Spleen (tissue), 11 donors: Measurements from ENCODE around the gene RIPK1. TPM values are rescaled to one million over a fixed set of nuclear protein-coding genes. Genes with fewer than 3 reads are reported as not detected.

Source experiments
- DNase-seq: peaks from one replicate; pipeline ENCODE4 v3.0.0-alpha.2; 2020
- H3K27ac ChIP-seq, 8 donors: fragments of 200-600 bp; sonication (generic) in 7 of 8; 1 replicate in 4 of 8; 2 replicates in 4 of 8; pipeline versions ENCODE4 v1.5.0 to v1.8.0; 2016 to 2021; ENCODE audit warnings: inconsistent platforms in 4 of 8, mild to moderate bottlenecking in 4 of 8, moderate library complexity in 1 of 8
- H3K27me3 ChIP-seq, 7 donors: fragments of 200-600 bp; sonication (generic) in 6 of 7; replicated peaks in 1 of 7; 1 replicate in 4 of 7; 2 replicates in 3 of 7; pipeline versions ENCODE4 v1.5.0 to v1.8.0; 2016 to 2021; ENCODE audit warnings: inconsistent platforms in 3 of 7, mild to moderate bottlenecking in 1 of 7
- H3K36me3 ChIP-seq, 6 donors: fragments of 200-600 bp; sonication (generic) in 5 of 6; 1 replicate in 4 of 6; 2 replicates in 2 of 6; pipeline versions ENCODE4 v1.5.0 to v1.8.0; 2016 to 2021; ENCODE audit warnings: inconsistent platforms in 2 of 6
- H3K4me1 ChIP-seq, 6 donors: fragments of 200-600 bp; sonication (generic) in 5 of 6; 1 replicate in 3 of 6; 2 replicates in 3 of 6; pipeline versions ENCODE4 v1.5.0 to v1.8.0; 2016 to 2021; ENCODE audit warnings: inconsistent platforms in 3 of 6
- H3K4me3 ChIP-seq, 8 donors: fragments of 200-600 bp; sonication (generic) in 7 of 8; 1 replicate in 4 of 8; 2 replicates in 4 of 8; pipeline versions ENCODE4 v1.5.0 to v1.8.0; 2016 to 2021; ENCODE audit warnings: inconsistent platforms in 4 of 8, mild to moderate bottlenecking in 4 of 8, moderate library complexity in 2 of 8
- H3K9me3 ChIP-seq, 8 donors: fragments of 200-600 bp; sonication (generic) in 7 of 8; 1 replicate in 4 of 8; 2 replicates in 4 of 8; pipeline versions ENCODE4 v1.5.0 to v1.8.0; 2016 to 2021; ENCODE audit warnings: inconsistent platforms in 4 of 8
- POLR2A ChIP-seq, 3 donors: fragments of 450-650 bp; IDR thresholded peaks; one replicate each; pipeline ENCODE4 v1.5.1; 2017; ENCODE audit warnings: antibody characterized with exemption in 3 of 3, mild to moderate bottlenecking in 1 of 3
- POLR2AphosphoS5 ChIP-seq, 3 donors: sonication (generic); formaldehyde crosslinking; IDR thresholded peaks; one replicate each; pipeline ENCODE4 v1.5.1; 2017; ENCODE audit warnings: antibody characterized with exemption in 3 of 3
- WGBS, 5 donors: extraction: QIAGEN DNeasy Blood & Tissue Kit in 3 of 5; methylation state at CpG; one replicate each; pipeline versions ENCODE4 v1.1.5 to v1.1.7; 2013 to 2018; 5-methylcytosine and 5-hydroxymethylcytosine counted together
- intact Hi-C: fragments of 100-400 bp; cut with DNase I; formaldehyde crosslinking; loops from one replicate; pipeline ENCODE4 v1.15.0; 2023; ENCODE audit warnings: low total_unique reads
- polyA plus RNA-seq, 3 donors: library from polyadenylated mRNA; stranded (reverse); fragments of 200-250 nt; gene quantifications; one replicate each; pipeline ENCODE4 v1.2.1, GENCODE V29; 2013
- total RNA-seq, 7 donors: library from RNA; depleted of rRNA in 3 of 7; stranded (reverse); fragments of >200 nt in 3 of 7; fragmentation: NEBNext Ultra II Directional in 4 of 7; extraction: Animal tissue kit (Norgen Biotek cat#: 25700) in 4 of 7; gene quantifications; one replicate each; pipeline versions ENCODE4 v1.1.0 to v1.2.1, GENCODE V29; 2016 to 2021
- TF ChIP-seq, protein P1 (sequence below), 11 experiments: fragments of 200-600 bp in 7 of 11; fragments of 450-650 bp in 4 of 11; sonication (generic) in 4 of 11; IDR thresholded peaks in 8 of 11; conservative IDR thresholded peaks in 3 of 11; 1 replicate in 7 of 11; 2 replicates in 4 of 11; pipeline versions ENCODE4 v1.4.0 to v1.8.0; 2016 to 2021; ENCODE audit warnings: antibody characterized with exemption in 11 of 11, inconsistent platforms in 4 of 11, mild to moderate bottlenecking in 1 of 11
- donor health status: healthy with polysubstance abuse.
- donor health status: DM: no; HTN: no; CAD: no; lungs with moderate emphysema.
- donor health status: DM: no; HTN: no; CAD: no.
- donor health status: Bipolar disorder and iron deficiency.
- donor health status: healthy.
- donor health status: DM: no; HTN: no; CAD: no.
- donor health status: DM: yes; HTN: yes; CAD: no.

The RIPK1 gene
- total and polyA plus RNA-seq, 10 donors, result 8.7 to 37.1 (median 27.1) TPM

DNA sequence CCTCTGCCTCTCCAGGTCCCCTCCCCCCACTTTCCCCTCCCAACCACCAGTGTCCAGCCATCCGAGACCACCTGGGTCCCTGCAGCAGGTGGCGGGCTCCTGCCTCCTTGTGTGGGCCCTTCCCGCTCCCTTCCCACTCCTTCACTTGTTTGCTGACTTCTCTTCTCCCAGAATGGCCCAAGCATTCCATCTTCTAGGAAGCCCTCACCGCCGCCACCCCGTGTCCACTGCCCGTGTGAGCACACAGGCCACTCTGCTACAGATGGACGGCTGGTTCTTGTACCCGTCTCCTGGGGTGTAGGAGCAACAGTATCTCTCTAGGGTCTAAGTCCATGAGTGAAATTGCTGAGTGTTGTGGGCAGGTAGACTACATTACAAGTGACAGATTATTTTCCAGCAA, 65.2 kb downstream of the RIPK1 start:
- intact Hi-C loops, result no loop called here
- TF ChIP-seq POLR2AphosphoS5 (IDR thresholded peaks at IDR 0.05) (no peak), POLR2A (IDR thresholded peaks at IDR 0.05) (no peak)
- TF ChIP-seq, protein P1, sequence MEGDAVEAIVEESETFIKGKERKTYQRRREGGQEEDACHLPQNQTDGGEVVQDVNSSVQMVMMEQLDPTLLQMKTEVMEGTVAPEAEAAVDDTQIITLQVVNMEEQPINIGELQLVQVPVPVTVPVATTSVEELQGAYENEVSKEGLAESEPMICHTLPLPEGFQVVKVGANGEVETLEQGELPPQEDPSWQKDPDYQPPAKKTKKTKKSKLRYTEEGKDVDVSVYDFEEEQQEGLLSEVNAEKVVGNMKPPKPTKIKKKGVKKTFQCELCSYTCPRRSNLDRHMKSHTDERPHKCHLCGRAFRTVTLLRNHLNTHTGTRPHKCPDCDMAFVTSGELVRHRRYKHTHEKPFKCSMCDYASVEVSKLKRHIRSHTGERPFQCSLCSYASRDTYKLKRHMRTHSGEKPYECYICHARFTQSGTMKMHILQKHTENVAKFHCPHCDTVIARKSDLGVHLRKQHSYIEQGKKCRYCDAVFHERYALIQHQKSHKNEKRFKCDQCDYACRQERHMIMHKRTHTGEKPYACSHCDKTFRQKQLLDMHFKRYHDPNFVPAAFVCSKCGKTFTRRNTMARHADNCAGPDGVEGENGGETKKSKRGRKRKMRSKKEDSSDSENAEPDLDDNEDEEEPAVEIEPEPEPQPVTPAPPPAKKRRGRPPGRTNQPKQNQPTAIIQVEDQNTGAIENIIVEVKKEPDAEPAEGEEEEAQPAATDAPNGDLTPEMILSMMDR (IDR thresholded peaks at IDR 0.05 in 8 of 11, conservative IDR thresholded peaks at IDR 0.05 in 3 of 11), result no peak
- H3K27me3 ChIP-seq, result no peaks in the 10 kb centered on the region
- peaks cover 0 to 76% (median 11%) of the 10 kb centered on the region in 6 donors for H3K36me3 ChIP-seq
- H3K9me3 ChIP-seq, result no peaks in the 10 kb centered on the region
- H3K4me3 ChIP-seq, result no peak overlapping the region
- DNase-seq, result no peak
- 93 to 97% (median 96%) methylated on average over 9 of the region's 9 CpGs for WGBS, 5 donors
- H3K4me1 ChIP-seq, result peaks cover 0 to 4% (median 1%) of the 10 kb centered on the region in 6 donors
- no peak overlapping the region for H3K27ac ChIP-seq

DNA sequence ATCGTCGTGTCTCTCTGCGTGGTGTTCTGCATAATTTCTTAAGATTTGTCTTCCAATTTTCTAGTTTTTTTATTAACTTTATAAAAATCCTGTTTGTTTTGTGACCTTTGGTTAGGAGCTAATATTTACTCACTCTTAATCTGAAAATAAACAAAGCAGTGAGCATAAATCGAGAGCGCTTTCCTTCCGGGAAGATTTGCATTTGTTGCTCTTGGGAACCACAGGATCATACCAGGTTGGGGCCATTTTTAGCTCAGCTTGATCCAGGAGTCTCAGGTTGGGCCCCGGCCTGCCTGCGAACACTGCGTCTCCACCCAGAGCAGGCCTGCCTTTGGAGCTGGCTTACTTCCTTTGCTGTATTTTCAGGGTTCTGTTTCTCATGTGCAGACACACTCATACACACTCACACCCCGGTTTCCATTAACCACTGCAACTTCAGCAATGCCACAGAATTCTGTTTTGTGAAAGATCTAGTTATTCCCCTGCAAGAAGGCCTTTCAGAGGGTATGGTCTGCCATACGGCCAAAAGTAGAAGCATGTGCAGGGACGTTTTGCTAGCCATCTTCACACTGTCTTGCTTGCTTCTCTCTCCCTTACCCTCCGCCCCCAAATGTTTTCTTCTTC, 67.5 kb downstream of the RIPK1 start:
- H3K4me3 ChIP-seq, result no peak overlapping the region
- no peak for DNase-seq

DNA sequence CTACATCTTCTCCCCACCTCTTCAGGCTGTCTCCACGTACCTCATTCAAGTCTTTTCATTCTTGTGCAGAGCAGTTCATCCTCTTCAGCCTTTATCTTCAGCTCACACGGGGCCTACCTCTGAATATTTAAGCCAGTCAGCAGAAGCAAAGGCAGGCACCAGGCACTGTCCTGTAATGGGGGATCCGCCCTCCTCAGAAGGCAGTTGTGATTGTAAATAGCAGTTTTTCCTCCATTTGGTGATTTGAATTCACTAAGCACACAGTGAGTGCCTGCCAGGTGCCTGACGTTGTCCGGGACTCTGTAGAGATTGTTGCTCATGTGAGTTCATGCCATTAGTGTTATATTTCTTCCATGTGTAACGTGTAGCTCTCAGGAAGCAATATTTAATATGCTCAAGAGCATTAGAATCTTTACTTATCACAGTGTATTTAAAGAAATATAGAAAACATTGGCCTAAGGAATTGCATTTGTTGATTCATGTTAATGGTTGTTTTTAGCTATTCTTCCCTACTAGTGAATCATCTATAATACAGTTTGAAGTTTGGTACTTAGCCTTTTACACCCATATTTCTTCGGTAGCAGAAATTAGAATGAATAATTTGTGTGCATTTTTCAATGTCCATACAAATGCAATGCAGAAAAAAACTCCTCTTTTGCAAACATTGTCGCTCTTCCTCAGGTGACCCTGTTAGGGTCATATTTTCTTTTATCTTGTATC, 68.2 kb downstream of the RIPK1 start:
- DNase-seq, result no peak
- Histone ChIP-seq H3K27me3 (no peaks in the 10 kb centered on the region), H3K4me1 (peaks cover 0 to 20% (median 12%) of the 10 kb centered on the region in 6 donors), H3K27ac (no peak overlapping the region), H3K9me3 (no peaks in the 10 kb centered on the region), H3K36me3 (peaks cover 0 to 75% (median 17%) of the 10 kb centered on the region in 6 donors), H3K4me3 (no peak overlapping the region)
- WGBS, 5 donors, result 85 to 95% (median 92%) methylated on average over 8 of the region's 8 CpGs
- intact Hi-C loops, result no loop called here
- TF ChIP-seq POLR2AphosphoS5 (IDR thresholded peaks at IDR 0.05) (no peak), POLR2A (IDR thresholded peaks at IDR 0.05) (no peak)
- TF ChIP-seq, protein P1 (IDR thresholded peaks at IDR 0.05 in 8 of 11, conservative IDR thresholded peaks at IDR 0.05 in 3 of 11), result no peak

More for the DNA sequence above, 67.5 kb downstream of the RIPK1 start:
- Histone ChIP-seq H3K36me3 (peaks cover 0 to 75% (median 17%) of the 10 kb centered on the region in 6 donors), H3K9me3 (no peaks in the 10 kb centered on the region), H3K27ac (no peak overlapping the region), H3K4me1 (peaks cover 0 to 20% (median 12%) of the 10 kb centered on the region in 6 donors), H3K27me3 (no peaks in the 10 kb centered on the region)
- intact Hi-C loops, result no loop called here
- WGBS, 5 donors, result 93 to 97% (median 95%) methylated on average over 13 of the region's 13 CpGs
- TF ChIP-seq, protein P1 (IDR thresholded peaks at IDR 0.05 in 8 of 11, conservative IDR thresholded peaks at IDR 0.05 in 3 of 11), result no peak
- TF ChIP-seq POLR2A (IDR thresholded peaks at IDR 0.05) (no peak), POLR2AphosphoS5 (IDR thresholded peaks at IDR 0.05) (no peak)
